Tibial nerve (tissue), 4 donors: Measurements from ENCODE around the gene LTBP1.

Source experiments
- EP300 ChIP-seq, 2 donors: sonication (generic); formaldehyde crosslinking; IDR thresholded peaks; one replicate each; pipeline ENCODE4 v1.6.1; 2017; ENCODE audit warnings: antibody characterized with exemption in 2 of 2, mild to moderate bottlenecking in 1 of 2
- POLR2A ChIP-seq, 2 donors: fragments of 450-650 bp; IDR thresholded peaks; one replicate each; pipeline ENCODE4 v1.6.1; 2017; ENCODE audit warnings: antibody characterized with exemption in 2 of 2, mild to moderate bottlenecking in 2 of 2, moderate library complexity in 2 of 2
- TF ChIP-seq, protein P1 (sequence below), 5 experiments: fragments of 200-600 bp in 3 of 5; fragments of 450-650 bp in 2 of 5; sonication (generic) in 3 of 5; IDR thresholded peaks; one replicate each; pipeline ENCODE4 v1.5.1; 2016 to 2019; ENCODE audit warnings: antibody characterized with exemption in 5 of 5, mild to moderate bottlenecking in 3 of 5, moderate library complexity in 2 of 5

DNA sequence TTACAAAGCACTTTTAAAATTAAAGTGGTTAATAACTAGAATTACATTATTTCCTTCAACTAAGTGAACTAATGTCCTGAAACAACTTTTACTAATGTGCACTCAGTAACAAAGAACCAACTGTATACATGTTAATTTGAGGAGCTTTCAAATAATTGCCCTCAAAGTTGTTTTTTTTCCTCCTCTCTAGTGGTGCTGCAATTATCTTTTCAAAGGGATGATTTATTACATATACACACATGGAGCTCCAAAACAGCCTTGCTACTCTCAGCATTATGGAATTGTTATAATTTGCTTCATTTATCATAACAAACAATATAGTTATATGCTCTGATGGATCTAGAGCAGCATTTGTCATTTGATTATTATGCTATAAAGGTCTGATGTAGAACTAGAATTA is 283.4 kb downstream of the LTBP1 start:
- TF ChIP-seq, protein P1, sequence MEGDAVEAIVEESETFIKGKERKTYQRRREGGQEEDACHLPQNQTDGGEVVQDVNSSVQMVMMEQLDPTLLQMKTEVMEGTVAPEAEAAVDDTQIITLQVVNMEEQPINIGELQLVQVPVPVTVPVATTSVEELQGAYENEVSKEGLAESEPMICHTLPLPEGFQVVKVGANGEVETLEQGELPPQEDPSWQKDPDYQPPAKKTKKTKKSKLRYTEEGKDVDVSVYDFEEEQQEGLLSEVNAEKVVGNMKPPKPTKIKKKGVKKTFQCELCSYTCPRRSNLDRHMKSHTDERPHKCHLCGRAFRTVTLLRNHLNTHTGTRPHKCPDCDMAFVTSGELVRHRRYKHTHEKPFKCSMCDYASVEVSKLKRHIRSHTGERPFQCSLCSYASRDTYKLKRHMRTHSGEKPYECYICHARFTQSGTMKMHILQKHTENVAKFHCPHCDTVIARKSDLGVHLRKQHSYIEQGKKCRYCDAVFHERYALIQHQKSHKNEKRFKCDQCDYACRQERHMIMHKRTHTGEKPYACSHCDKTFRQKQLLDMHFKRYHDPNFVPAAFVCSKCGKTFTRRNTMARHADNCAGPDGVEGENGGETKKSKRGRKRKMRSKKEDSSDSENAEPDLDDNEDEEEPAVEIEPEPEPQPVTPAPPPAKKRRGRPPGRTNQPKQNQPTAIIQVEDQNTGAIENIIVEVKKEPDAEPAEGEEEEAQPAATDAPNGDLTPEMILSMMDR (IDR thresholded peaks at IDR 0.05), result no peak
- no peak for TF ChIP-seq POLR2A (IDR thresholded peaks at IDR 0.05)
- TF ChIP-seq EP300 (IDR thresholded peaks at IDR 0.05), result no peak
